DMS114 treated with DMSO at 0.1 percent for 48 hours (cell line): ENCODE measurements around the gene IFITM1.
"Not testable (repeated sequence)": the region's sequence is repeated elsewhere in the genome, so short reads cannot be mapped to it uniquely, and the experiment has no call there.

Experiments used
- DNase-seq: peaks from one replicate; lab custom pipeline; 2025; ENCODE audit not compliant: unreplicated experiment; lab: John Stamatoyannopoulos, UW

Gene IFITM1

DNA sequence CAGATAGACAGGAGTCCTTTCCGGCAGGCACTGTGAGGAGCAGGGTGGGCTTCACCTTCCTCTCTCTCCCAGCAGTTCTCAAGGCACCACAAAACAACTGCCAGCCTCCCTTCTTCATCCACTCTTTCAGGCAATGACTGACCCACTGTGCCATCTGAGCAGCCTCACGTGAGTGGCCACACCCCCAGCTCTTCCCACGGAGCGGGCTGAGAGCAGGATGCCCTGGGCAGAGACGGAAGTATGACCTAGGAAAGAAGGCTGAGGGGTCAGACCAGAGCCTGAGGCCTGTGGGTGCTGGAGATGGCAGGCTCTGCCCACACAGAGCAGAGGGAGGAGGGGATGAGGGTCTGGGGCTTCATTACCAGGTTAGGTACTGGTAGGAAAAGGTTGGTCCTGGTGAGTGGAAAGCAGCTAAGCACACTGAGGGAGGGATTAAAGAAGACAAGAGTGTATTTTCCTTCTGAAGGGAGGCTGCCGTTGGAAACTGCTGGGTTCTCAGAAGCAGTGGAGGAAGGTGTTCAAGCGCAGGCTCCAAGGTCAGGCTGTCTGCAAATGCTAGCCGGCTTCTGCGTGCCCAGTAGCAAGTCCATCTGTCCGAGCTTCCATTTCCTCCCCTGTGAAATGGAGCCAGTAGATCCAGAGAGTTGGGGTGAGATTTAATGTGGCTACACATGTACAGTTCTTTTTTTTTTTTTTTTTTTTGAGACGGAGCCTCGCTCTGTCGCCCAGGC, 31.0 kb upstream of the IFITM1 start:
- no peak for DNase-seq

DNA sequence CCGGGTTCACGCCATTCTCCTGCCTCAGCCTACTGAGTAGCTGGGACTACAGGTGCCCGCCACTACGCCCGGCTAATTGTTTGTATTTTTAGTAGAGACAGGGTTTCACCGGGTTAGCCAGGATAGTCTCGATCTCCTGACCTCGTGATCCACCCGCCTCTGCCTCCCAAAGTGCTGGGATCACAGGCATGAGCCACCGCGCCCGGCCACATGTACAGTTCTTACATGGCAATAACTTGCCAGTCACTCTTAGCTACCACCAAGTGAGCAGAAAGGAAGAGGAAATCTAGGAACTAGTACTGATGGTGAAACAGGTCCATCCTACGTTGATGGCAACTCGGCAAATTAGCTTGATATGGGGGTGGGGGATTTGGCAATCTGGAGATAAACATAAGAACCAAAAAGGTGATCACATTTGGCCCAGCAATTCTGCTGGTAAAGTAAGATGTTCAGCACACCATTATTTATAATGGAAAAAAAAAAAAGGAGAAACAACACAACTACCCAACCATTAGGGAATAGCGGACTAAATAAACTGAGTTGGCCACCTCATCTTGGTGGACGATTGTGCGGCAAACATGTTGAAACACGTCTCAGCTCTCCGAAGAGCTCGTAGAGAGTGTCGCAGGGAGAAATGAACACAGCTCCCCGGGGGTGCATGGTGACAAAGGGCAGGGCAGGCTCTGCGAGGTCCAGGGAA, 30.3 kb upstream of the IFITM1 start:
- no peak for DNase-seq

DNA sequence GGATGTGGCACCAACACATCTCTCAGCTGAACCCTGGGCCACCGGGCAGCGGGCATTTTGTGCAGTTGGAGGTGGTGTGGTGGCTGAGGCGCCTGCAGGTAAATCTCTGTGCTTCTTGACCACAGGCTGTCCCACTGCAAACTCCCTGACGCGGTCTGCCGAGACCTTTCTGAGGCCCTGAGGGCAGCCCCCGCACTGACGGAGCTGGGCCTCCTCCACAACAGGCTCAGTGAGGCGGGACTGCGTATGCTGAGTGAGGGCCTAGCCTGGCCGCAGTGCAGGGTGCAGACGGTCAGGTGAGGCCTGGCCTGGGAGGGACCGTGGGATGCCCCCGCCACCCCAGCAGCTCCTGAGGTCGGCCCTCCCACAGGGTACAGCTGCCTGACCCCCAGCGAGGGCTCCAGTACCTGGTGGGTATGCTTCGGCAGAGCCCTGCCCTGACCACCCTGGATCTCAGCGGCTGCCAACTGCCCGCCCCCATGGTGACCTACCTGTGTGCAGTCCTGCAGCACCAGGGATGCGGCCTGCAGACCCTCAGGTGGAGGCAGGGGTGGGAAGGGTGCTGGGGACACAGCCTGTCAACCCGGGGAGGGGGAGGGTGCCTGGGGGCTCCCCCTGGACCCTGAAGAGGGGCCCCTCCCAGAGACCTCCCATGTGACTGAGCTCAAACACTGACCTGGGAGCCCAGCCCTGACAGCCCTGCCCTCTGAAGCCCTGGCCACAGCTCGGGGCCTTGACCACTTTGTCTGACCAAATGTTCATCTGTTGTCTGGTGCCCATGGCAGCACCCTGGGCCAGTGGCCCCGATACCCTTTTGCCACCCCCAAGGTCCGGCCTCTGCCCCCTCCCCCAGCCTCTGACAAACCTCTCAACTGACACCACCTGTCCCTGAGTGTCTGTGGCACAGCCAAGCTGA, 29.5 kb upstream of the IFITM1 start:
- DNase-seq, result no peak

DNA sequence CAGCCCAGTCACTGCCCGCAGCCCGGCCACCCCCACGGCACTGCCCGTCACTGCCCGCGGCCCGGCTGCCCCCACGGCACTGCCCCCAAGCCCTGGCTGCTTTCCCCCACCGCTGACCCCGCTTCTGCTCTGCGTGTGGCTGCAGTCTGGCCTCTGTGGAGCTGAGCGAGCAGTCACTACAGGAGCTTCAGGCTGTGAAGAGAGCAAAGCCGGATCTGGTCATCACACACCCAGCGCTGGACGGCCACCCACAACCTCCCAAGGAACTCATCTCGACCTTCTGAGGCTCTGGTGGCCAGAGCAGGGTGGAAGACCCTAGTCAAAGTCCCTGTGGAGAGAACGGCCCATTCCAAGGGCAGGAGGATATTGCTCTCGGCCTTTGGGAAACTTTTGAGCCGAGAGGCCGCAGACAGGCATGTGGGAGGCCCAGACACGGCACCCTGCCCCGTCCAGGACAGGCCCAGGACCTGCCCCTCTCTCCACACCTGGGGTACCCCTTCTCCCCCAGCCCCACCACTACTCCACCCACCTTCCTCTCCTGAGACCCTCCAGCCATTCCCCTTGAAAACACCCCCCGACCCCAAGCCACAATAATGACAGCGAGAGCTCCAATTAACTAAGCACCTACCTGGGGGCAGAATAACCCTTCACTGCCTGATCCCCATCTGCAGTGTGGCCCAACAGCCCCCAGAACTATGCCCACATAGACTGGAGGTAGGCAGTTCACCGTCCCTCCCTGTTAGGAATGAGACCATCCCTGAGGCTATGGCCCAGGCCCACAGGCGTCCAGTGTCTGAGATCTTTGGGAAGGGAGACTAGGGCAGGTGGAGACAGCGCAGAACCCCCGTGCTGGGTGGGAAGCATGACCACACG, 28.6 kb upstream of the IFITM1 start:
- no peak for DNase-seq

DNA sequence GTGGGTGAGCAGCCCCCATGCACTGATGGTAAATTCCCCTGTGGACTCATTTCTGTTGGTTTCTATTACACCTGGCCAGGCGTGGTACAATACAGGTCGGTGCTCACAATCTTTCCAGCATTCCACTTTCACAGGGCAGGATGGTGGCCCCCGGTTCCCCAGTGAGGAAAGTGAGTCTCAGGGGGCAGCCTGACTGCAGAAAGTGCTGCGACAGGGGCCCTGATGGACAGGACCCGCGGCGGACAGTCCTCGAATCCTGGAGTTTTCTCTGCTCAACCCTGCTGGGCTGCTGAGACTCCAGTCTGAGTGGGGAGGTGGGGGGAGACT, 28.0 kb upstream of the IFITM1 start:
- no peak for DNase-seq

DNA sequence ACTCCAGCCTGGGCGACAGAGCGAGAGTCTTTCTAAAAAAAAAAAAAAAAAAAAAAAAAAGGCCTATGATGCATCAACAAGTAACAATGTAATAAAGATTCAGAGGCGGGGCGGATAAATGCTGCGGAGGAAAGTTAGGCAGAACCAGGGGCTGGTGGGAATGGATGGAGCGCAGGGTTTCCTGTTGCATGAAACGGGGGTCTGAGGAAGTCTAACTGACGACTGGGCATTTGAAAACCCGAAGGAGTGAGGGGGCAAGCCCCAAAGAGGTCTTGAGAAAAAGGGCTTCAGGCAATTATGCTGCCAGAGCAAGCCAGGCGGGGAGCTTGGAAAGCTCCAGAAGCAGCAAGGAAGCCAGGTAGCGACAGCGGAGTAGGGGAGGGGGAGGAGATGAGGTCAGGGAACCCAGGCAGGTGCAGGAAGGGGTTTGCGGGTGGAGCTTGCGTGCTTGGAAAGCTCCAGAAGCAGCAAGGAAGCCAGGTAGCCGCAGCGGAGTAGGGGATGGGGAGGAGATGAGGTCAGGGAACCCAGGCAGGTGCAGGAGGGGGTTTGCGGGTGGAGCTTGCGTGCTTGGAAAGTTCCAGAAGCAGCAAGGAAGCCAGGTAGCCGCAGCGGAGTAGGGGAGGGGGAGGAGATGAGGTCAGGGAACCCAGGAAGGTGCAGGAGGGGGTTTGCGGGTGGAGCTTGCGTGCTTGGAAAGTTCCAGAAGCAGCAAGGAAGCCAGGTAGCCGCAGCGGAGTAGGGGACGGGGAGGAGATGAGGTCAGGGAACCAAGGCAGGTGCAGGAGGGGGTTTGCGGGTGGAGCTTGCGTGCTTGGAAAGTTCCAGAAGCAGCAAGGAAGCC, 26.6 kb upstream of the IFITM1 start:
- not testable (repeated sequence) for DNase-seq

DNA sequence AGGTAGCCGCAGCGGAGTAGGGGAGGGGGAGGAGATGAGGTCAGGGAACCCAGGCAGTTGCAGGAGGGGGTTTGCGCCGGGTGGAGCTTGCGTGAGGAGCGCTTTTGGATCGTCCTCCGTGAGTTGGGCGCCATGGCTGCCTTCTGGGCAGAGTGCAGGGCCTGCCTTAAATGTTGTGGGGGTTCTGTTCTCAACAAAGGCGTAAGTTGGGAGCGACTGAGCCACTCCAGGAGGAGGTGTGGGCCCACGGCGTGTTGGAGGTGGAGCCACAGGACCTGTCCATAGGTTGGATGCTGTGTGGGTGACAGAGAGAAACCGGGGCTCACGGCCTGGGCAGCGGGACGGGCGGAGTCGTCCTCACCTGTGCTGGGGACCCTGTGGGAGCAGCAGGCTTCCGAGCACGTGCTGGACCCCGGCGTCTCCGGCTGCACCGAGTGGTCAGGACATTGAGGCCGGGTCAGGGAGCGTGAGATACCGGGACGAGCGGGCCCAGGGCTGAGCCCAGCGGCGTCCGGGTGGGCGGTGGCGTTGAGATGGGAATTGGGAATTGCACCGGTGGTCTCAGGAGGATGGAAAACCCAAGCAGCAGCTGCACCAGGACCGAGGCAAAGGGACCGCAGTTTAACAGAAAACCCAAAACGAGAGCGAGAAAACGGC, 25.9 kb upstream of the IFITM1 start:
- no peak for DNase-seq

DNA sequence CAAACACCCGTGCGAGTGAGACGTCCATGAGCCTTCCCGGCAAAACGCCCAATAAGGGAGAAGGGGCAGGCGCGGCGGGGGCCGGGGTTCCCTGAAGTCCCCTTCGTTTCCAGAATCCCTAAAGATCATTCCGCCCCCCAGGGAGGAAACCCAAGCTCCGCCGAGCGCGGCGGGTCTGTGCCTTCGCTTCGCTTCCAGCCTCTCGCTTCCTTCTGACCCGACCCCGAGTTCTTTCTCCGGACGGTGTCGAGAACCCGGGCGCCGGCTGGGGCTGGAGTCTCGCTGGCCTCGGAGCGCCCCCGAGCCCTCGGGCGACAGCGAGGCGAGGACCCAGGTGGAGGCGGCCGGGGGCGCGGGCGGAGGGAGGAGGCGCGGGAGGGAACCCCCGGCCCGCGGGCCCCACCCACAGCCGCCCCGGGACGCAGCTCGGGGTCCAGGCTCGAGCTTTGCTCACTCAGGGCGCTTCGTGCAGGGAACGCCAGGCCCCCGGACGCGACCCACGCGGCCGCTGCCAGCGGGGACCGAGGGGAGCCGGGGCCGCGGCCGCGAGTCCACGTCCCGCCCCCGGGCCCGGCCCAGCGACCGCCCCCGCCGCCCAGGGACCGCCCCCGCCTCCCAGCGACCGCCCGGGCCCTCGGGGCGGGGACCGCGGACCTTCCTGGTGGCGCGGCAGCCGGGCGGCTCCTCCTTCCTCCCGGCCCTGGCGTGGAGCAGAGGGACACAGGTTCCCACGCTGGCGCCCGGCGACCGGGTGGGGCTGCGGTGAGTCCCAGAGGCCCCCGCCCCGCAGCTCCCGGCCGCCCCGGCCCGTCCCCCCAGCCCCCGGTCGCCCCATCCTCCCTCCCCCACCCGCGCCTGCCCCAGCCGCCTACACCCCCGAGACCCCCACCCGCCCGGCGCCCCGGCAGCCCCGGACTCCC, 25.1 kb upstream of the IFITM1 start, which contains the start of gene PGGHG:
Gene PGGHG (plus strand): TSS at position 649 of the 920 bp plus-strand sequence. CDS start 691 bp downstream, outside the sequence.
- no peak for DNase-seq

DNA sequence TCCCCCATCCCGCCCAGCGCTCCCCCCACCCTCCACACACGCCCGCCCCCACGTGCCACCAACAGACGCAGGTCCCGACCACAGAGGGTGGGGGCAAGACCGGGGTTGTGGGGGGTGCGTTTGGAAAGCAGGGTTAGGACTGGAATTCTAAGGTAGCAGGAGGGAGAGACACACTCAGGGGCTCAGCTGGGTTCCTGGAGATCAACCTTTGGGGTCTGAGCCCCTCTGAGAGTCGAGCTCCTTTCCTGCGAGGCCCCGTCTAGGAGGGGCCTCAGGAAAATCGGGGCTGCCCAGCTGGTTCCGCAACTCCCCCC, 24.5 kb upstream of the IFITM1 start:
- no peak for DNase-seq

DNA sequence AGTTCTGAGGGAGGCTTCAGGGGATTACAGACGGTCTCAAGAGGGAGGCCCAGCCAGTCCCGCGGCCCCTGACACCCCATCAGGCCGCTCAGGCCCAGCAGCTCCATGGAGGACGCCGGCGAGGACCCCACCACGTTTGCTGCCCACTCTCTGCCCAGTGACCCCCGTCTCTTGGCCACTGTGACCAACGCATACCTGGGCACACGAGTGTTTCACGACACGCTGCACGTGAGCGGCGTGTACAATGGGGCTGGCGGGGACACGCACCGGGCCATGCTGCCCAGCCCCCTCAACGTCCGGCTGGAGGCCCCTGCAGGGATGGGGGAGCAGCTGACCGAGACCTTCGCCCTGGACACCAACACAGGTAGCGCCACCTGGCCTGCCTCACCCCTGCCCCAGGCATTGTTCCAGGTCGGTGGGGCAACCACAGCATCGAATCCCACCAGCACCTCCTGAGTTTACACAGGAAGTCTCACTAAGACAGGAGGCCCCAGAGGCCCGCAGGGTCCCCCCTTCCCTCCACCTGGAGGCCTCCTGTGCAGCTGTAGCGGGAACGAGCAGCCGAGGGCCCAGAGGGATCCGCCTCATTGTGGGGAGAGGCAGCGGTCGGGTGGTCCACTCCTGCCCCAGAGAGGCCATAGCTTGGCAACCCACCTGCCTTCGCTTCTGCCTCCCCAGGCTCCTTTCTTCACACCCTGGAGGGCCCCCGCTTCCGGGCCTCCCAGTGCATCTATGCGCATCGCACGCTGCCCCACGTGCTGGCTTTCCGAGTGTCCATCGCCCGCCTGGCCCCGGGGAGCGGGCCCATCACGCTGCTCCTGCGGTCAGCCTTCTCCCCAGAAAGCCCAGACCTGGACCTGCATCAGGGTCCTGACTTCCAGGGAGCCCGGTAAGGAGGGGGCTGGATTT, 23.9 kb upstream of the IFITM1 start:
- no peak for DNase-seq

DNA sequence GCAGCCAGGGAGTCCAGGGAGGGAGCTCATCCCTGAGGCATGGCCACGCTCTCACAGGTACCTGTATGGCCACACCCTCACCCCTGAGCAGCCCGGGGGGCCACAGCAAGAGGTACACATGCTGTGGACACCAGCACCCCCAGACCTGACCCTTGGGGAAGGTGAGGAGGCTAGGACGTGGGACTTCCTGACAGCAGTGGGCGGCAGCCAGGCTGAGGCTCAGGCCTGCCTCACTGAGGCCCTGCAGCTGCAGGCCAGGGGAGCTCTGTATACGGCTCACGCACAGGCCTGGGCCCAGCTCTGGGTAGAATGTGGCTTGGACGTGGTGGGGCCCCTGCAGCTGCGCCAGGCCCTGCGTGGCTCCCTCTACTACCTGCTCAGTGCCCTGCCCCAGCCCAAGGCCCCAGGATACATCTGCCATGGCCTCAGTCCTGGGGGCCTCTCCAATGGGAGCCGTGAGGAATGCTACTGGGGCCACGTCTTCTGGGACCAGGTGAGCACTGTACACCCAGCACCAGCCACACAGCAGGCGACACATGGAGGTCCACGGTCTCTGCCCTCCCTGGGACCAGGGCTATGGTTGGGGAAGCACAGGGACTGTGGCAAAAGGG, 23.1 kb upstream of the IFITM1 start:
- DNase-seq, result no peak

DNA sequence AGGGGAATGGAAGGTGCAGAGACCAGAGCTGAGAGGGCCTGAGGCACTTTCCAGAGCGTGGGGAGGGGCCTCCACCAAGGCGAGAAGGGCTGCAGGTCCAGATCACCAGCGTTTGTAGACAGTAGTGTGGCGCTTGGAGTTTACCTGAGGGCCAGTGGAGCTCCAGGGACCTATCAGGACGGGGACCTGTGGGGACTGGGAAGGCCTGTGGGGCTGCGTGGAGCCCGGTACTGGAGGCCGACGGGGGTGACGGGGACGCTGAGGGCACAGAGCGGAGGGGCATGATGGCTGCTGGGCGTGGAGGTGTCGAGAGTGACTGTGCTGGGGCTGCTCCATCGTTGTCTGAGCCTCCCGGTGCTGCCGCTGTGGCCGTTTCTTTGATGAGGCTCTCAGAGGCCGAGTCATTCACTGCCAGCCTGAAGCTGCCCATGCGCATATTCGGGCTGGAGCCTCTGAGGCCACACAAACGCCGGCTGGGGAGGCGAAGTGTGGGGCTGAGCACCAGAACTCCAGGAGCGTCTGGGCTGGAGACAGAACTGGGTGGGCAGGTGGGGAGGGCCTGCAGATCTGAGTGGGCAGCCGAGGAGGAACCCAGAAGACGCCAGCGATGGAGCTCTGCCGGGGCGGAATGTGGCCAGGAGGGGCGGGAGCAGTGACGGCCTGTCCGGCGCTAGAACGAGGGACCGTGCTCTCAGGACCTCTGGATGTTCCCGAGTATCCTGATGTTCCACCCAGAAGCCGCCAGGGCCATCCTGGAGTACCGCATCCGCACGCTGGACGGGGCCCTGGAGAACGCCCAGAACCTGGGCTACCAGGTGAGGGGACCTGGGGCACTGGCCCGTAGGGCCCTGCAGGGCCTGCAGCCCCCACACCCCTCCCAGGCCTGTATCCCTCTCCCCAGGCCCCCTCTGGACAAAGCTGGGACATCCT, 22.3 kb upstream of the IFITM1 start:
- DNase-seq, result no peak

DNA sequence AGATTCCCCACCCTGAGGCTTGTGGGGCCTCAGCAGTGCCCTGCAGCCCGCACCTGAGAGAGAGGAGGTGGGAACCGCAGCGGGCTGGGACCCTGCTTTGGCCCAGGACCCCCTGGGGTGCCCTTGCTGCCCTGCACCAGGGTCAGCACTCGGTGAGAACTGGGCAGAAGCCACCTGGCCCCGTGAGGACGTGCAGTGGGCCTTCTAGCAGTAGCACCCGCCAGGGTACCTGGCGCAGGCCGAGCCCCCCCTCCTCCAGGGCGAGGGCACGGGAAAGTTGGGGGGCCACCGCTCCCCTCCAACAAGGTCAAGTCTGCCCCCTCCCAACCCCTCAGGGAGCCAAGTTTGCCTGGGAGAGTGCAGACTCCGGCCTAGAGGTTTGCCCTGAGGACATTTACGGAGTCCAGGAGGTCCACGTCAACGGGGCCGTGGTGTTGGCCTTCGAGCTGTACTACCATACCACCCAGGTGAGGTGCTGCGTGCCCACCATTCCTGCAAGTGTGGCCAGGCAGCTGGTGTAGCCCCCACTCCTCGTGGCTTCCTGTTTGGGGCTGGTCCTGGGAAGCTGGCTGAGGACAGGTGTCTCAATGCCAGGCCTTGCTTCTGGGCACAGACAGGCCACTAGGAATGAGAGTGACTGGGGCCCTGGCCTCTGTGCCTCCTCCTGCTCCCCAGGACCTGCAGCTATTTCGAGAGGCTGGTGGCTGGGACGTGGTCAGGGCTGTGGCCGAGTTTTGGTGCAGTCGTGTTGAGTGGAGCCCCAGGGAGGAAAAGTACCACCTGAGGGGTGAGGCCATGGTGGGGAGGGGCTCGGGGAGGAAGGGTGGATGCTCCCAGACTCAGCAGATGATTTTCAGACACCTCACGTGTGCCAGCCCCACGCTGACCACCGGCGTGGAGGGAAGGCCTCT, 21.4 kb upstream of the IFITM1 start:
- DNase-seq, result no peak

DNA sequence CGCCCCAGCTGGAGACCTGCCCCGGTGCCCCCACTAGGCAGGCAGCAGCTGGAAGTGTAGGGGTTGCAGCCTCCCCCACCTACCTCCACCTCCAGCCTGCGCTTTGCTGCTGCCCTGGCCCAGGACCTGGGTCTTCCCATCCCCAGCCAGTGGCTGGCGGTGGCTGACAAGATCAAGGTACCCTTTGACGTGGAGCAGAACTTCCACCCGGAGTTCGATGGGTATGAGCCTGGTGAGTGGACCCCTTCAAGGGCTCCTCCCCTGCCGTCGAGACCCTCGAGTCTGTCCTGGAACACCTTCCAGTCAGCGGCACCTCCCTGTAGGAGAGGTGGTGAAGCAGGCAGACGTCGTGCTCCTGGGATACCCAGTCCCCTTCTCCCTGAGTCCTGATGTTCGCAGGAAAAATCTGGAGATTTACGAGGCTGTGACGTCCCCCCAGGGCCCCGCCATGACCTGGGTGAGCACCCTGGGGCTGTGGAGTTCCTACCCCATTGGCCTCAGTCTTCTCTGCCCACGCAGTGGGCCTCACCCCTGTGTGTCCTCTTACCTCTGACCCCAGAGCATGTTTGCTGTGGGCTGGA, 20.5 kb upstream of the IFITM1 start:
- DNase-seq, result no peak
